Gastroesophageal sphincter (tissue), 3 donors: ENCODE results near the gene SNAI1.

ENCODE experiments used
- CTCF ChIP-seq, 4 experiments: fragments of 200-600 bp in 2 of 4; fragments of 450-650 bp in 2 of 4; sonication (generic) in 1 of 4; IDR thresholded peaks; one replicate each; pipeline ENCODE4 v1.5.1; 2017 to 2019; ENCODE audit warnings: antibody characterized with exemption in 4 of 4, mild to moderate bottlenecking in 2 of 4, moderate library complexity in 2 of 4
- EP300 ChIP-seq: sonication (generic); formaldehyde crosslinking; IDR thresholded peaks from one replicate; pipeline ENCODE4 v1.6.1; 2017; ENCODE audit warnings: antibody characterized with exemption, mild to moderate bottlenecking
- POLR2AphosphoS5 ChIP-seq: sonication (generic); formaldehyde crosslinking; IDR thresholded peaks from one replicate; pipeline ENCODE4 v1.6.1; 2017; ENCODE audit warnings: antibody characterized with exemption

- TF ChIP-seq CTCF (IDR thresholded peaks at IDR 0.05) (no peak), EP300 (no peak), POLR2AphosphoS5 (no peak)
Observed at GRCh38 chr20:50019466-50020256, 36.9 kb downstream of the SNAI1 start.
